ENCODE measurements around the gene TMC8. TPM values are rescaled to one million over a fixed set of nuclear protein-coding genes. Genes with fewer than 3 reads are reported as not detected.

Gene TMC8
- 2.0 and 2.8 TPM in 2 replicates for total RNA-seq (2021; fragmentation: NEBNext Ultra II Directional; extraction: Animal tissue kit (Norgen Biotek cat#: 25700))
- polyA plus RNA-seq (2011; rRNA removed): 1.00 and 3.0 TPM in 2 replicates
- 0.83 TPM for polyA plus RNA-seq (2011; cell fraction: cytosol; rRNA removed)
- 5.4 TPM for polyA plus RNA-seq (2011; cell fraction: nucleus; rRNA removed)
- 1.2 to 3.1 TPM (median 1.6 TPM) in 4 replicates for polyA plus RNA-seq (2012, experiment 1 of 2)
- polyA plus RNA-seq (2012, experiment 2 of 2): 0.49 TPM
- 2.3 TPM for polyA plus RNA-seq (2013, experiment 1 of 2)
- polyA plus RNA-seq (2013, experiment 2 of 2): 2.6 TPM
- polyA minus RNA-seq (2011; rRNA and poly(A)+ RNA removed): 0.83 and 2.0 TPM in 2 replicates
- not detected for polyA minus RNA-seq (2011; cell fraction: cytosol; rRNA and poly(A)+ RNA removed)
- 2.7 TPM for polyA minus RNA-seq (2011; cell fraction: nucleus; rRNA and poly(A)+ RNA removed)
- long read RNA-seq, experiment 1: 0 reads
- long read RNA-seq, experiment 2: 0 reads

- ChIA-PET POLR2A (ENCODE audit: partially characterized antibody) (interaction anchor here (0.6 to 2.0 kb wide), 6 partner anchors 9 to 74 kb away, joined by 3 to 8 read pairs (median 4); partner anchors contain the start of genes AFMID and TK1), CTCF (ENCODE audit: partially characterized antibody) (interaction anchor here (0.6 to 4.2 kb wide), 10 partner anchors 8 to 630 kb away, joined by 3 to 17 read pairs (median 4); no protein-coding TSS in a partner anchor)
These were observed at the start of gene TMC8 for GRCh38 chr17:78130437-78131101. Gene TMC8, plus strand, starts transcription at chr17:78130771. Its CDS starts 818 bp downstream, at chr17:78131589.

More at GRCh38 chr17:78130437-78131101, at the start of gene TMC8:
- Histone ChIP-seq H3K4me1 (replicated peaks in 1 of 4; ENCODE audit: control insufficient read depth in 3 of 4, insufficient read depth in 4 of 4, low read length in 3 of 4) (peaks cover 0 to 31% (median 19%) of the 10 kb centered on the region in 4 experiments; a peak in 6 of 7 replicates), H2AFZ (ENCODE audit: low read length) (no peak within 1 kb of the TSS), H3K79me2 (ENCODE audit: control insufficient read depth in 1 of 2, insufficient read depth in 2 of 2, low read length in 2 of 2) (no peaks in the 10 kb centered on the region), H2BK20ac (ENCODE audit: low read length) (peak within 1 kb of the TSS; percentile 90; the same call in 1 of the 2 replicates), H4K91ac (replicated peaks; ENCODE audit: insufficient read length, low read length) (peak within 1 kb of the TSS; percentile 57), H3K4me3 (ENCODE audit: extremely low read depth in 1 of 4, insufficient read depth in 2 of 4, low read depth in 3 of 4, low read length in 4 of 4) (peak within 1 kb of the TSS in 3 of 4 experiments; percentile 10 to 58 (median 10); a peak in 4 of 8 replicates), H4K8ac (ENCODE audit: extremely low read depth, insufficient read depth, low read length) (peak within 1 kb of the TSS; percentile 73), H4K20me1 (replicated peaks in 1 of 2; ENCODE audit: control insufficient read depth in 1 of 2, insufficient read depth in 2 of 2, low read length in 2 of 2) (peaks cover 2 to 3% of the 10 kb centered on the region in 2 experiments), H3K4ac (replicated peaks; ENCODE audit: insufficient read length, low read depth, low read length) (peak within 1 kb of the TSS; percentile 32), H3K4me2 (ENCODE audit: insufficient read depth in 1 of 2, low read depth in 2 of 2, low read length in 2 of 2) (peak within 1 kb of the TSS; percentile 53 to 69), H3K14ac (ENCODE audit: insufficient read length) (no peak within 1 kb of the TSS), H3K23me2 (ENCODE audit: low read depth, low read length) (peaks cover 7% of the 10 kb centered on the region), H2AK5ac (ENCODE audit: low read depth, low read length) (peak within 1 kb of the TSS; percentile 54; the same call in 1 of the 2 replicates), H3K36me3 (ENCODE audit: control insufficient read depth in 2 of 4, insufficient read depth in 4 of 4, low read length in 3 of 4) (no peaks in the 10 kb centered on the region), H3K79me1 (ENCODE audit: low read depth, low read length) (no peaks in the 10 kb centered on the region), H3K56ac (replicated peaks; ENCODE audit: insufficient read length, low read depth, low read length) (peak within 1 kb of the TSS; percentile 40), H2BK5ac (ENCODE audit: low read depth, low read length) (peak within 1 kb of the TSS; percentile 71; the same call in 1 of the 2 replicates), H3K23ac (ENCODE audit: insufficient read length) (no peak within 1 kb of the TSS), H3K18ac (ENCODE audit: extremely low read depth, low read length) (peak within 1 kb of the TSS; percentile 32), H4K5ac (ENCODE audit: insufficient read length, low read depth, low read length) (no peak within 1 kb of the TSS), H3K27ac (ENCODE audit: low read depth, low read length) (no peak within 1 kb of the TSS), H3K27me3 (replicated peaks in 1 of 4; ENCODE audit: control insufficient read depth in 3 of 4, extremely low read depth in 1 of 4, insufficient read depth in 3 of 4, low read length in 3 of 4) (peaks cover 0 to 26% (median 17%) of the 10 kb centered on the region in 4 experiments; a peak in 5 of 7 replicates), H3K9me3 (ENCODE audit: insufficient read depth in 2 of 2, low read depth in 1 of 2, low read length in 1 of 2) (no peaks in the 10 kb centered on the region), H3K9ac (replicated peaks in 1 of 4; ENCODE audit: extremely low read depth in 1 of 4, low read depth in 3 of 4, low read length in 3 of 4) (no peak within 1 kb of the TSS; a peak in 1 of 7 replicates), H2BK120ac (replicated peaks; ENCODE audit: low read depth, low read length) (peak within 1 kb of the TSS; percentile 24), H2BK15ac (ENCODE audit: low read length) (peak within 1 kb of the TSS; percentile 72; the same call in 1 of the 2 replicates), H2BK12ac (ENCODE audit: low read depth, low read length) (peak within 1 kb of the TSS; percentile 90; the same call in 1 of the 2 replicates)
- 82% methylated on average over 10 of the region's 10 CpGs; no CpG with 5 or more reads in 1 of the 2 experiments for WGBS, 2 experiments (ENCODE audit: extremely low coverage in 1 of 2, insufficient coverage in 1 of 2, insufficient read length in 1 of 2, insufficient replicate concordance in 2 of 2, low coverage in 1 of 2, low lambda C conversion rate in 2 of 2, missing lambda C conversion rate in 1 of 2)
- FAIRE-seq: no peak
- TF ChIP-seq SAP30 (IDR thresholded peaks at IDR 0.05; ENCODE audit: insufficient read depth, insufficient replicate concordance, low read length) (no peak), USF2 (IDR thresholded peaks at IDR 0.05; ENCODE audit: low read length) (no peak), BACH1 (IDR thresholded peaks at IDR 0.05; ENCODE audit: low read length) (no peak), TAF1 (IDR thresholded peaks at IDR 0.05; ENCODE audit: low read depth, low read length) (no peak), CEBPB (IDR thresholded peaks at IDR 0.05; ENCODE audit: low read depth, low read length) (no peak)
- no peak for DNase-seq (ENCODE audit: low read depth in 1 of 2, low spot score in 2 of 2)

Data from H1 (cell line).